HEK293 (cell line): ENCODE data around the gene TMPRSS5.

Experiments
- CTCF ChIA-PET: fragments of 350-600 bp; formaldehyde crosslinking; extraction: SDS; loops from one replicate; lab custom pipeline; 2021; ENCODE audit warnings: antibody characterized with exemption; lab: Yijun Ruan, JAX
- POLR2A ChIA-PET: fragments of 300-600 bp; formaldehyde crosslinking; extraction: SDS; loops from one replicate; lab custom pipeline; 2020; ENCODE audit warnings: antibody characterized with exemption, inconsistent platforms; lab: Yijun Ruan, JAX
- H3K27ac ChIP-seq: fragments of 200-500 bp; sonication (Bioruptor generic); 2 replicates; pipeline ENCODE4 v1.5.1; 2014; ENCODE audit warnings: low read depth, low read length, control low read depth, inconsistent platforms; ENCODE audit errors: extremely low read depth
- H3K36me3 ChIP-seq, 2 experiments: fragments of 200-500 bp in 1 of 2; sonication (Bioruptor generic) in 1 of 2; 1 replicate in 1 of 2; 2 replicates in 1 of 2; pipeline ENCODE4 v1.5.1; 2014 to 2017; ENCODE audit warnings: inconsistent platforms in 2 of 2, low read length in 2 of 2; ENCODE audit not compliant: control insufficient read depth in 2 of 2, insufficient read depth in 1 of 2
- H3K4me1 ChIP-seq: fragments of 200-500 bp; sonication (Bioruptor generic); 2 replicates; pipeline ENCODE4 v1.5.1; 2014; ENCODE audit warnings: mild to moderate bottlenecking, low read length, inconsistent platforms; ENCODE audit not compliant: control insufficient read depth, insufficient read depth
- H3K4me3 ChIP-seq: 2 replicates; pipeline ENCODE4 v1.5.1; 2011; ENCODE audit warnings: low read depth, mild to moderate bottlenecking, control low read depth, low read length, moderate library complexity
- H3K9me3 ChIP-seq: fragments of 200-500 bp; sonication (Bioruptor generic); 2 replicates; pipeline ENCODE4 v1.5.1; 2014; ENCODE audit warnings: low read depth, low read length, inconsistent platforms; ENCODE audit not compliant: control insufficient read depth, insufficient read depth
- GLI2 ChIP-seq: fragments of 450-650 bp; formaldehyde crosslinking; IDR thresholded peaks from 2 replicates; pipeline ENCODE4; 2017; ENCODE audit warnings: missing biosample characterization, missing genetic modification characterization, low read depth, borderline replicate concordance
- GLIS1 ChIP-seq: fragments of 450-650 bp; formaldehyde crosslinking; IDR thresholded peaks from 2 replicates; pipeline ENCODE4 v1.5.1; 2016; ENCODE audit warnings: missing biosample characterization, missing genetic modification characterization
- HOXA7 ChIP-seq: sonication (generic); formaldehyde crosslinking; IDR thresholded peaks from 2 replicates; pipeline ENCODE4 v1.8.1; 2022; ENCODE audit warnings: missing genetic modification reagents, borderline replicate concordance
- KLF7 ChIP-seq: fragments of 450-650 bp; formaldehyde crosslinking; IDR thresholded peaks from 2 replicates; pipeline ENCODE4 v1.5.1; 2016; ENCODE audit warnings: missing biosample characterization, missing genetic modification characterization, borderline replicate concordance
- TRIM28 ChIP-seq: IDR thresholded peaks from 2 replicates; pipeline ENCODE4 v1.6.1; 2011; ENCODE audit warnings: low read length, control low read depth, borderline replicate concordance
- YY2 ChIP-seq: fragments of 450-650 bp; formaldehyde crosslinking; IDR thresholded peaks from 2 replicates; pipeline ENCODE4 v1.5.1; 2016; ENCODE audit warnings: missing biosample characterization, missing genetic modification characterization
- ZBTB26 ChIP-seq: fragments of 450-650 bp; formaldehyde crosslinking; optimal IDR thresholded peaks from 2 replicates; pipeline ENCODE3; 2016; ENCODE audit warnings: missing biosample characterization, mild to moderate bottlenecking, missing genetic modification characterization
- ZNF138 ChIP-seq: fragments of 450-650 bp; formaldehyde crosslinking; IDR thresholded peaks from 2 replicates; pipeline ENCODE4 v1.5.1; 2016; ENCODE audit warnings: missing biosample characterization, missing genetic modification characterization, borderline replicate concordance
- ZNF155 ChIP-seq: fragments of 450-650 bp; formaldehyde crosslinking; IDR thresholded peaks from 2 replicates; pipeline ENCODE4 v1.5.1; 2016; ENCODE audit warnings: missing biosample characterization, missing genetic modification characterization
- ZNF157 ChIP-seq: fragments of 450-650 bp; formaldehyde crosslinking; IDR thresholded peaks from 2 replicates; pipeline ENCODE4 v1.5.1; 2016; ENCODE audit warnings: missing biosample characterization, missing genetic modification characterization
- ZNF169 ChIP-seq: fragments of 450-650 bp; formaldehyde crosslinking; IDR thresholded peaks from 2 replicates; pipeline ENCODE4 v1.5.1; 2016; ENCODE audit warnings: missing biosample characterization, missing genetic modification characterization
- ZNF26 ChIP-seq: fragments of 450-650 bp; formaldehyde crosslinking; IDR thresholded peaks from 2 replicates; pipeline ENCODE4 v1.5.1; 2016; ENCODE audit warnings: missing biosample characterization, missing genetic modification characterization
- ZNF274 ChIP-seq, 2 experiments: fragments of 200-500 bp in 1 of 2; fragments of 450-650 bp in 1 of 2; sonication (Bioruptor generic) in 1 of 2; formaldehyde crosslinking in 1 of 2; IDR thresholded peaks; 2 replicates each; pipeline versions ENCODE4 v1.5.1 to v1.6.1; 2014 to 2016; ENCODE audit warnings: borderline replicate concordance in 1 of 2, inconsistent platforms in 1 of 2, low read length in 1 of 2, missing biosample characterization in 1 of 2, missing genetic modification characterization in 1 of 2
- ZNF292 ChIP-seq: fragments of 450-650 bp; formaldehyde crosslinking; IDR thresholded peaks from 2 replicates; pipeline ENCODE4 v1.5.1; 2016; ENCODE audit warnings: low read depth, missing biosample characterization, missing genetic modification characterization, borderline replicate concordance
- ZNF37A ChIP-seq: fragments of 450-650 bp; IDR thresholded peaks from 2 replicates; pipeline ENCODE4 v1.5.1; 2018; ENCODE audit warnings: missing biosample characterization, missing genetic modification characterization
- ZNF488 ChIP-seq: fragments of 450-650 bp; formaldehyde crosslinking; IDR thresholded peaks from 2 replicates; pipeline ENCODE4 v1.5.1; 2016; ENCODE audit warnings: missing biosample characterization, missing genetic modification characterization
- ZNF510 ChIP-seq: fragments of 450-650 bp; formaldehyde crosslinking; IDR thresholded peaks from 2 replicates; pipeline ENCODE4 v1.5.1; 2018; ENCODE audit warnings: mild to moderate bottlenecking, missing genetic modification characterization, missing biosample characterization; ENCODE audit not compliant: insufficient replicate concordance
- ZNF585B ChIP-seq: fragments of 450-650 bp; formaldehyde crosslinking; IDR thresholded peaks from 2 replicates; pipeline ENCODE4 v1.5.1; 2016; ENCODE audit warnings: missing biosample characterization, missing genetic modification characterization
- ZNF596 ChIP-seq: fragments of 450-650 bp; IDR thresholded peaks from 2 replicates; pipeline ENCODE4 v1.5.0; 2018; ENCODE audit warnings: missing biosample characterization, mild to moderate bottlenecking, missing genetic modification characterization, moderate library complexity
- ZNF777 ChIP-seq: fragments of 450-650 bp; formaldehyde crosslinking; IDR thresholded peaks from 2 replicates; pipeline ENCODE4 v1.5.1; 2017; ENCODE audit warnings: missing biosample characterization, missing genetic modification characterization, borderline replicate concordance
- ZSCAN18 ChIP-seq: fragments of 450-650 bp; formaldehyde crosslinking; IDR thresholded peaks from 2 replicates; pipeline ENCODE4 v1.5.1; 2016; ENCODE audit warnings: missing biosample characterization, missing genetic modification characterization
- ZSCAN23 ChIP-seq: fragments of 450-650 bp; formaldehyde crosslinking; IDR thresholded peaks from 2 replicates; pipeline ENCODE4 v1.5.1; 2016; ENCODE audit warnings: missing biosample characterization, missing genetic modification characterization
- ZSCAN5A ChIP-seq: fragments of 450-650 bp; formaldehyde crosslinking; IDR thresholded peaks from 2 replicates; pipeline ENCODE4 v1.5.1; 2016; ENCODE audit warnings: missing biosample characterization, missing genetic modification characterization
- TF ChIP-seq, protein P1 (sequence below): fragments of 450-650 bp; formaldehyde crosslinking; IDR thresholded peaks from 2 replicates; pipeline ENCODE4 v1.5.1; 2016; ENCODE audit warnings: missing biosample characterization, missing genetic modification characterization

TMPRSS5 gene

DNA sequence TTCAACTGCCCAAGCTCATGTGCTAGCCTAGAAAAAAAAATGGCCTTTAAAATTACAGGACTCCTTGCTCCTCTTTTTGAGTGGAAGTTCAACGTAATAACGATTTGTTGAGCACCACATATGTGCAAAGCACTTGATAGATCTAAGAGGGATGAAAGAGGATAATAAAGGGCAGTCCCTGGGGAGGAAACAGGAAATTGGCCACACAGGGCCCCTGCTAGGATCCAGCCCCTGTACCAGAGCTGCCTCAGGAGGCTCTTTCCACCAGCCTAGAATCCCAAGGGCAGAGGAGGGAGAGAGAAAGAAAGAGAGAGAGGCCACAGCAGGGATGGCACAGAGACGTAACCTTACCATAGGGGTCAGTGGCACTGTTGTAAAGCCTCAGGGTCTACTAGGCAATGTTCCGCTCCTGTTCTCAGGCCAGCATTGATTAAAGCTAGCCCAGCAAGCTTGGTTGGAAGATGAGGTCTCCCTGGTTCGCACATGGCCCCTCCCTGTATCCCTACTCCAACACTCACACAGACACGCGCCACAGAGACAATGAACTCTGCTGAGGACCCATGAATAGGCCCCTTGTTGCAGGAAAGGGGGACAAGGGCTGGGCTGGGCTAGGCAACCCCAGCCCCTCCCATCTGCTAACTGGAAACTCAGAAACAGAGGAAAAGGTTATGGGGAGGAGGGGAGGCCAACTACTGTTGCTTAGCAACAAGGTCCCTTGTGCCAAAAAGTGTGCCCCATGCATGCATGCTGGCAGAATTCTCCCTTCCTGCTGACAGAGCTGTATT, at the start of gene TMPRSS5:
Gene TMPRSS5, minus strand, starts transcription at position 438 of the 785 bp plus-strand sequence. Its CDS starts 84 bp downstream, at position 354.
- no peak within 1 kb of the TSS for H3K4me3 ChIP-seq
- CTCF ChIA-PET = no interaction called here
- POLR2A ChIA-PET = no interaction called here

DNA sequence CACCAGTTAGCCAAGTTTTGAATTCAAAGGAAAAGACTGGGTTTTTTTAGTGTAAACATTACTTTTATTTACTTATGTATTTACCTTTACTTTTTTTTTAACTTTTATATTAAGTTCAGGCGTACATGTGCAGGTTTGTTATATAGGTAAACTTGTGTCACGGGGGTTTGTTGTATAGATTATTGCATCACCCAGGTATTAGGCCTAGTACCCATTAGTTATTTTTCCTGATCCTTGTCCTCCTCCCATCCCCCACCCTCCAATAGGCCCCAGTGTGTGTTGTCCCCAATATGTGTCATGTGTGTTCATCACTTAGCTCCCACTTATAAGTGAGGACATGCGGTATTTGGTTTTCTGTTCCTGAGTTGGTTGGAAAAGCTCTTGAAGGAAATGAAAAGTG, 46.8 kb upstream of the TMPRSS5 start:
- Histone ChIP-seq H3K4me1 (no peaks in the 10 kb centered on the region), H3K9me3 (no peaks in the 10 kb centered on the region), H3K4me3 (no peak overlapping the region), H3K27ac (no peak overlapping the region), H3K36me3 (peaks cover 12 to 73% of the 10 kb centered on the region in 2 experiments)
- CTCF ChIA-PET = interaction anchor here (1.3 to 1.4 kb wide), 2 partner anchors 23 to 220 kb away, joined by 3 read pairs; no protein-coding TSS in a partner anchor
- POLR2A ChIA-PET = no interaction called here
- TF ChIP-seq ZSCAN5A (tag by site-specific recombination) (no peak), GLI2 (tag by site-specific recombination) (no peak), GLIS1 (tag by site-specific recombination) (no peak), ZNF155 (tag by site-specific recombination) (no peak), ZNF596 (tag by site-specific recombination) (no peak), YY2 (tag by site-specific recombination) (no peak), ZNF26 (tag by site-specific recombination) (no peak), ZNF169 (tag by site-specific recombination) (no peak), ZSCAN23 (tag by site-specific recombination) (no peak), ZNF157 (tag by site-specific recombination) (no peak), ZNF510 (no peak), ZNF138 (tag by site-specific recombination) (no peak), HOXA7 (CRISPR knock-in tag) (no peak), ZNF585B (no peak), ZNF37A (tag by site-specific recombination) (no peak), ZNF488 (no peak)

More for the DNA sequence above, at the start of gene TMPRSS5:
- H3K4me1 ChIP-seq = no peaks in the 10 kb centered on the region
- no peak within 1 kb of the TSS for H3K27ac ChIP-seq
- no peaks in the 10 kb centered on the region for H3K9me3 ChIP-seq
- H3K36me3 ChIP-seq = no peaks in the 10 kb centered on the region
- TF ChIP-seq ZNF157 (tag by site-specific recombination) (no peak), TRIM28 (no peak), ZSCAN23 (tag by site-specific recombination) (no peak), ZBTB26 (tag by site-specific recombination) (no peak), KLF7 (no peak), ZNF777 (tag by site-specific recombination) (no peak), ZNF292 (tag by site-specific recombination) (no peak), ZSCAN18 (tag by site-specific recombination) (no peak), ZNF274 (IDR thresholded peaks at IDR 0.05; ENCODE audit: low read length) (no peak), ZNF274 (tag by site-specific recombination; IDR thresholded peaks at IDR 0.05; ENCODE audit: borderline replicate concordance) (no peak)
- TF ChIP-seq, protein P1, sequence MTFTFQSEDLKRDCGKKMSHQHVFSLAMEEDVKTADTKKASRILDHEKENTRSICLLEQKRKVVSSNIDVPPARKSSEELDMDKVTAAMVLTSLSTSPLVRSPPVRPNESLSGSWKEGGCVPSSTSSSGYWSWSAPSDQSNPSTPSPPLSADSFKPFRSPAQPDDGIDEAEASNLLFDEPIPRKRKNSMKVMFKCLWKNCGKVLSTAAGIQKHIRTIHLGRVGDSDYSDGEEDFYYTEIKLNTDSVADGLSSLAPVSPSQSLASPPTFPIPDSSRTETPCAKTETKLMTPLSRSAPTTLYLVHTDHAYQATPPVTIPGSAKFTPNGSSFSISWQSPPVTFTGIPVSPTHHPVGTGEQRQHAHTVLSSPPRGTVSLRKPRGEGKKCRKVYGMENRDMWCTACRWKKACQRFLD (tag by site-specific recombination) = no peak
